ENCODE data around the gene SDC4.

Gene SDC4

DNA sequence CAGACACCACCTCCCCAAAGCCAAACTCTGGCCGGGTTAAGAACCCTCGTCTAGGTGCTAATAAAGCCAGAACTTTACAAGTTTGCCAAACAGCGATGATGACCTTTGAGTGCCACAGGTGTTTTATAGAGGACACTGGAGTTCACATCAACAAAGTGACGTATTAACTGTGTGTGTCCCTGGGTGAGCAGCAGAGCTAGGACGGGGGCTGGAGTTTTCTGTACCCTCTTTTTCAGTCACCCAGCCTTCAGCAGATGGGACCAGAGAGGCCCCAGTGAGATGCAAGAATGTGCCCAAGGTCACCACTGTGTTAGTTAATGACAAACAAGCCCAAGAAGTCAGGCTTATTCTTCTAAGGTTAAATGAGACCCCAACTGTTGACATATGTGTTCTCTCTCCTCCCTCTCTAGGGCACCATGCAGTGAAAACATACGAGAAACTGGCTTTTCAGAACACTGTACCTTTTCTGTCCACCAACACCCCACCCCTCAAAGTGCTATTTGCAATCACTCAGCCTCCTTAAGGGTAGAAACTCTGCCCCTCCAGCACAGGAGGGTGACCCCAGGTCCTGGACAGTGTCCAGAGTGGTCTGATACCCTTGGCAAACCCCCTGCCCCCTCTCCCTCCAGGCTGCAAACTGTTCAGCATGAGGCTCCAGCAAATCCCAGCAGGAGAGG, 5.2 kb downstream of the SDC4 start:
- no peak for DNase-seq

DNA sequence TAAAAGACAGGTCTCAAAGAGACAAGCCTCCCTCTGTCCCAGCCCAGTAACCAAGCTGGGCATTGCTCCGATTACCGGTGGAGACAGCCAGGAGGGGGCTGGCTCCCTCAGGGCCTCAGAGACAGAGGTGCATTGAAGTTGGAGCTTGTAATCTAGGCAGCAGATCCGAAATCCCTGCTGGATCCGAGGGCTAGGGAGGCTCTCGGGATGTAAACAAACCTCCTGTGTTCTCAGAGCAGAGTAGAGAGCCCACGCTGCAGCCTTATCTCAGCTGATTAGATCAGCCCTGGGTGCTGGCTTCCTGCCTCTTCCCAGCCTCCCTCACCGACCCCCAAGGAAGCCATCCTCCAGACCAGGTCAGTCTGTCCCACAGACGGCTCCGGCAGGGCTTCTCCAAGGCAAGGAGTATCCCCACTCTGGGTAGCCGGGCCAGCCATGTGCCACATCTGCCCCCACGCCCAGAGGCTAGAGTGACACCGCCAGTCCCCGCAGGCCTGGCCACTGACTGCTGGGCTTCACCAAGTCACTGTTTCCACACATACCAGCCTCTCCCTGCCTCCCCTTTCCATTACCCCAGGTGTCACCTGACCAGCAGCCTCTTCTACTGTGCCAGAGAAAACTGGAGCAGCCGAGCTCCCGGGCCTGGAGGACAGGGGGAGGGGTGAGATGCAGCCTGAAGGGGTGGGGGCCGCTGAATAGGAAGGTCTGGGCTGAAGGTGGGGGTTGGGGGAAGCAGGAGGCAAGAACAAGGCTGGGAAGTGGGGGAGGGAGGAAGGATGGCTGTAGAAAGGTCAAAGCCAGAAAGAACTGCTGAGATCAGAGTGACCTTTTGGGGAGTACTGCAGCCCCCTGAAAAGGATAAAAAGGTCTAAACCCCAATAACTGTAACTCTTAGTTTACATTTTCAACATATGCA, 6.0 kb downstream of the SDC4 start:
- no peak for DNase-seq

DNA sequence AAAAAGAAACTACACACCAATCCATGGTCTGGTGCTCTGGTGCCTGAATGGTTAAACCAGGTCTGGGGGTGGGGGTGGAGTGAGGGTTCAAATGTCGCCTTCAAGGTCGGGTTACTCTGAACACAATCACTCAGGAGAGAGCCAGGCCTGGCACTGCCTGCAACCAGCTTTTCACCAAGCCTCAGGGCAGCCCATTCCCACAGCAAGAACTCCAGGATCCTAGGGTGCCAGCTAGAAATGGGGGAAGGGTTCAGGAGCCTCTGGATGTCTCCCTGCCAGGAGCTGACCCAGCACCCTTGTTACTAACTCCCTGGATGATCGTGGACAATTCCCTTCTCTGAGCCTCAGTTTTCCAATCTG, 6.7 kb downstream of the SDC4 start:
- no peak for DNase-seq

DNA sequence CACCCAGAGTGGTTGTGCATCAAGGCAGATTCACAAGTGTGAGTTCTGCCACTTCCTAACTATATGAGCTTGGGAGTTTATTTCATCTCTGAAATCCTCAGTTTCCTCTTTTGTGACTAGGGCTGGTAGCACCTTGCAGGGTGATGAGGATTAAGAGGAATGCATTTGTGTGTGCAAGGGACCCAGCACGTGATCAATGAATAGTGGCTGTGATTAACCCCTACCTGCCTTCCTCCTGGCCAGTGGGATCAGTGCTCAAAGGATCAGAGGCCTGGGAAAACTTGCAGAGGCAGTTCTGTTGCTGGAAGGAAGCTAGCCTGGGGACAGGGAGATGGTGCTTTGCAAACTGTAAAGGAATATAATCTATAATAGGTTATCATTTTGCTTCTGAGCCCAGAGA, 7.3 kb downstream of the SDC4 start:
- no peak for DNase-seq

DNA sequence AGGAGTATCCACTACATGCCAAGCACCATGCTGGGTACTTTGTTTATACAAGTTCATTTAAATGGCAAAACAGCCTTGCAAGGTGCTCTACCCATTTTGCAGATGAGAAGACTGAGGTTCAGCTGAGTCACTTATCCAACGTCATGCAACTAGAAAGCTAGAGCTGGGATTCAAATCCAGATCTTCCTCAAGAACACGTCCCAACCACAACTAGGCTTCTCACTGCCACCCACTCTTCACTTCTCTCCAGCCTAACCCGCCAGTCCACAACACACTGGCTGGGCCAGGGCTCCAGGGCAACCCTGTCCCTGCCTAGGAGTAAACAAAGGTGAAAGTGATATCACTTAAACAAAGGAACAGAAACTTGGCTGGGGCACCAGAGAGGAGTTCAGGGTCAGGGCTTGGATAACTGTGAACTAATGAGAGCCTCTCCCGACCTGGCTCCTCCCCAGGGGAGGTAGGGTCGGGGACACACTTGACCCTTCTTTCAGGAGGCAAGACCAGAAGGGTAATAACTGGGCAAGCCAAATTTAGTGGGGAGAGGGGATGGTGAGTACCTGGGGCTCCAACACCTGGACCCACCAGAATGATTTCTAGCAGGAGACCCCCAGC, 7.9 kb downstream of the SDC4 start:
- no peak for DNase-seq

DNA sequence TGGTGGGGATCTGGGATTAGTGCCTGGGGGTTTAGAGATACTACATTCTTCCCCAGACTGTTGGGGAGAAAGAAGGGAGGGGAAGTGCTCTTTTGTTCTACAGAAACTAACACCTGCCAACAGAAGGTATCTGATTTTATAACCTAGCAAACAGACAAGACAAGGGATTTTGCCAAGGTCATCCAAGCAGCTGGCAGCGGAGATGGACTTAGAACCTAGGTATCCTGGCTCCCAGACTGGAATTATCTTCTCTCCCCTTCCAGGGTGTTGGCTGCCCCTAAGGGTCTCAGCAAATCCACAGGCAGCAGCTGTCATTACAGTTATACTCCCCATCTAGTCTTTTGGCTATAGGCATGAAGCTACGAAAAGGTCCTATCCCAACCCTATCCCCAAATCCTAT, 8.4 kb downstream of the SDC4 start:
- no peak for DNase-seq

DNA sequence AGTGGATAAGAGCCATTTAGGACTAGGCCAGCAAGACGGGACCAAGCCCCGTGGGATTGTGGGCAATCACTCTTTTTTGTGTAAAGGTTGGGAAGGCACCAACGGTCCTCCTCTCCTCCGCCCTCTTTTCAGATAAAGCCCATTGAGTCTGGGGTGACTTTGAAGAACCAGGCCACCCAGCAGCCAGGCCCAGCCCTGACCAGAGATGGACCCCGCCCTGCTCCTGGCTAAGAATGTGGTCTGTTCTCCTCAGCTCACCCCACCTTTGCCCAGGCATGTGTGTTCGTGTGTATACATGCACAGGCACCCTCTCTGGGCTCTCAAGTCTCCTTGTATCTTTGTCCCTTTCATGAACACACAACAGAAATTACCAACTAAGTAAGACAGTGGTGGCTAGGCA, 9.1 kb downstream of the SDC4 start:
- DNase-seq = no peak

DNA sequence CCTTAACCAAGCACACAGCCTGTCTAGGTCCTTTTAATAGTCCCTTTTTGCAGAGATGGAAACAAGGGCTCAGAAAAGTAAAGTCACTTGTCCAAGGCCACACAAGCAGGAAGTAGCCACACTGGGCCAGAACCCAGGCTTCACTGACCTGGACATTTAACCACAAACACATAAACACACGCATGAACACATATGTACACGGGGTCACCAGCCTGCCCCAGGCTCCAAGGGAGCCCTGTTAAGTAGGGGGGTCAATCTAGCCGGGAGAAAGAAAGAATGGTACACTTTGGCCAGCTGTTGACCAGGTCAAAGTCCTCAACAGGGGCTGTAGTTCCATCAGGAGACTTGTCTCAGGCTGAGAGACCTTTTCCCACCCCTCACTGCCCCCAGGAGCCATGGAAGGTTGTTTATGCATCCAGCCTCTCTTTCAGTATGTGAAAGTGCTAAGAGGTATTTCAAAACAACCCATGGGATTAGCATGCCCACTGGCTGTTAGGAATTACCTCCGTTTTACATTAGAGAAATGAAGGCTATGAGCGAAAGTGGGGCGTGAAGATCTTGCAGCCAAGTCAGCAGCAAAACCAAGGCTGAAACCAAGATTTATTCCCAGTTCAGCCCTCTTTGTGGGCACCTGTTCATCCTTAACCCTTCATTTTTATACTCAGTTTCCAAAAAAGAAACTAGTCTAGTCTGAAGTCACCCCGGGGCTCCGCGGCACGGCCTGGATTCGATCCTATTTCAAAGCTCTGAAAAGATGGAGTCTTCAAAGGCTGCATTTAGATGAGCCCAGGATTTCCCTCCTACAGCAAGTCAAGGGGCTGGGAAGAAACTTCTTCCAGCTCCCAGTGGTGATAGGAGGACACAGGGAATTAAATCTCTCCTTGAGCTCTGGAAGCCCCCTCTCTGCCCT, 9.8 kb downstream of the SDC4 start:
- DNase-seq = no peak

DNA sequence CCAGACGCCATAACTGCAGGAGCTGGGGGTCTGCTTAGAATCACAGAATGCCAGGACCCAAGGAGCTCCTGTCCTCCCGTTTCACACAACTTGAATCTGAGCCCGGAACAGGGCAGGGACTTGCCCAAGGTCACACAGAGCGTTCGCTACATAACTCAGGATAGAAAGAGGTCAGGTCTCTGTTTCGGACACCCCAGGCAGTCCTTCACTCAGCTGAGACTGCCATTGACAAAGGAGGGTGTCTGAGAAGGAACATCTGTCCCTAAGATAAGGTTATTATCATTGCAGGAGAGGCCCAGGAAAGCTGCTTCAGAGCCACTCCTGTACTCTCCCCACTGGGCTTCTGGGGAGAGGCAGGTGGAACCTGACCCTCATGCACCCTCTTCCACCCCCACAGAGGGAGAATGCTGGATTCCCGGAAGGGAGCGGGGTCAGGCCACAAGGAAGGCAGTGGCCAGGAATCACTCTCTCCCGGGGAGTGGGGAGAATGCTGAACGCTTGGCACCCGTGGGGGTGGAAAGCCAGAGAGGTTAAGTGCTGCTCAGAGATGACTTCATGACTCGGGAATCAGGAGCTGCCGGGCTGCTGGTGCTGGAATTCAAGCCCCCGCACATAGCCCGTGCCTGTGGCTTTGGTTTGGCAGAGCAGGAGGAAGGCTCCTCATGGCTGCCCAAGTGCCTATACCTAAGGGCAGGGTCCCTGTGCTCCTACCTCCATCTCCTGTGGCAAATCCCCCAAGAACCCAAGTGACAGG, 10.7 kb downstream of the SDC4 start:
- no peak for DNase-seq

DNA sequence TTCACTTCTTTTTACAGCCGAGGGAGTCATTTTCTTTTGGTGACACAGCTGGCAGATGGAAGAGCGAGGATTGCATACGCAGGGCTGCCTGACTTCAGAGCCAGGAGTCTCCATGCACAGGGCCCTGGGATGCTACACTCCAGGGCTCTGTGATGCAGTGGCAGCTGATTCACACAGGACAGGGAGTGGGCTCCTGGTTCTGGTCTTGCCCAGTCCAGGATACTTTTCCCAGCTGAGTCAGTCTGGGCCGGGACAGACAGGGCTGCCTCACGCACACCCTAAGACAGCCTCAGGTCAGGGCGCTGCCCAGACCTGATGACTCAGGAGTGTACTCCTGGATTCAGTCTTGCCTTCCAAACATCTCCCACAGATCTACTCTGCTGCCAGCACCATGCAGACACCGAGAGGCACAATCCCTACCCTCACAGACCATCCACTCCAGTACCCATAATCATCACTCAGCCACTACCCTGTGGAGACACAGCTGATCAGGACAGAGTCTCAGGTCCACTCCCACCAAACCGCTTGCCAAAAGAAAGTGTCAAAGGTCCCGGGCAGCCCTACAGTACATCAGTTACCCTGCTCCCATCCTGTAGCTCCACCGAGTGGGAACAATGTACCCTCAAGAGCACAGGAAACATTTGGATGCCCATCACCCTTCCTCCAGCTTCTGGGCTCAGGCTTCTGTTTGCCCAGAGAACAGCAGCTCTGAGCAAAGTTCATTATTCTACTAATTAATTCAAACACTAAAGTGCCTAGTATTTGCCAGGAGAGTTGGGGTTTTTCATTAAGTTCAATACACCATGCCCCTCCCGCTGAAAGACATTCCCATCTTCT, 11.5 kb downstream of the SDC4 start:
- DNase-seq = no peak

DNA sequence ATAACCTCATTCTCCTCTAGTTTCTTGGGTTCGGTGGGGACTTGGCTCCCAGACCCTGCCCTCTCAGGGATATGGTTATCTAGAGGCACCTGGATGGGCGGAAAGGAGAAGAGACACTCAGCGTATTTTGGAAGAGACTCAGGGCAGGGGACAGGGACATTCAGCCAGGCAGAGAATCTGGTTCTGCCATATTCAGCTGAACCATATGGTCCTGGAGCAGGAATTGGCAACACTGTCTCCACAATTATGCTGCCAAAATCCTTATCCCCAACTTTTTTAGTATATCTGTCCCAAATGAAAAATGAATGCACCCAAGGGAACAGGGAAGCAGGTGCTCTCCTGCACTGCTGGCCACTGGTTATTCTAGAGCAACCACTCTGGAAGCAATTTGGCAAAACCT, 17.7 kb downstream of the SDC4 start:
- DNase-seq = no peak

DNA sequence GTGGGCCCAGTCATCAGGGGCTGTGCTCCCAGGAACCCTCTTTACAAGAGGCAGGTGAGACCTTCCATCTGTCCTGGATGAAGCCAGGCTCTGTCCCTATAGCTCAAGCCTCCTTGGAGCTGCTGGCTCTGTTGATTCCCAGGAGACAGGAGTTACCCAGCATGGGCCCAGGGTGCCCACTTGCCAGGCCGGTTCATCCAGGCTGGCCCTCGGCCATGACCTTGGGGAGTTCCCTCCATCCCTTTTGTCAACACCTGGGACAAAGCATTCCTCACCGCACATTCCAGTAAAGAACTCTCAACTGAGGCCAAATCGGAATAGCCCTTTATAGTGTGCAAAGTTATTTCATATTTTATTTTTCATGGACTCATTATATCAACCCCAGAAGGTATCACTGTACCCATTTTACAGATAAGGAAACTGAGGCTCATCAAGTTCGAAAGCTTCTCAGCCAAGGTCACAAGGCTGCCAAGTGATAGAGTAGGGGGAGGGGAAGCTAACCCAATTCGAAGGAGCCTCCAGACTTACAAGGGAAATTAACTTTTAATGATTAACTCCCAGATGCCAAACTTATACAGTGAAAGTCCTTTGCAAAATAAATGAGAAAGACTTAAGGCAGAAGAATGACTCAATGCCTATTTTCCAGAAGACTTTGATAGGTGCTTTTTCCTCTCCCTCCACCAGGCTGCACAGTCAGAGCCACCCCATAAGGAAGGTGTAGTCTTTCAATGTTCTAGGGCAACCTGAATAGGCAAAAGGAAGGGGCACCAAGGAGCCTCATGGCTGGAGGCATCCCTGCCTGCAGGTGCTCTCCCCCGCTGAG, 18.5 kb downstream of the SDC4 start:
- no peak for DNase-seq

DNA sequence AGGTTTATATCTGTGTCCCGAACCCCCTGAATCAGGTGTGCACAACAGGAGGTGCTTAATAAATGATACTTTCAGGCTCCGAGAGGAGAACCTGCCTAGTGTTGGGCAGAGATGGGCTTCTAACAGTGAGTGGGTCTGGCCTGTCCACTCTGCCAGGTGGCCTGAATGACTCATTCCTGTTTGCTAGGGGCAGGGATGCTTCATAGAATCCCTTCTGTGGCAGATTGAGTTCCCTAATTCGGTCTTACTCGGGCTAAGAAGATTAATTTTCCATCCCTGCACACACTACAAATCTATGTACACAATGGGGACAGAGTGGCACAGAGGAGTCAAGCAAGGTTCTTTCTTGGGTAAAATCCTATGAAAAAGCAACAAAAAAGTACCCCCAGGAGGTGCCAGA, 19.8 kb downstream of the SDC4 start:
- no peak for DNase-seq

DNA sequence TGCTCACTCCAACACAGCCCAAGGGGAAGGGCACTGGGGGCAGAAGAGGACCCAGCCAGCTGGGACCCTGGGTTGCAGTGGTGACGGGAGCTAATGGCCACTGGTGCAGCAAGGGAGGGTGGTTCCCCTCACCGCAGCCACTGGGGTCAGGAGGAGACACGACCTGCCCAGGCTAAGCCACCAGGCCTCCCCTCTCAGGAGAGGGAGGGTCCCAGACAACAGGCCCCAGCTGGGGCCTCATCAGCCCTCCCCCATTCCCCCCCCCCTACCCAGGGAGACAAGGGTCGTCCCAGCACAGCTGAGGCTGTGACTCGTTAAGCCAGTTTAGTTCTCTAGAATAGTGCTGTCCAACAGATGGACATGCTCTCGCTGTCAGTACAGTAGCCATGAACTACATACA, 22.9 kb downstream of the SDC4 start:
- no peak for DNase-seq

DNA sequence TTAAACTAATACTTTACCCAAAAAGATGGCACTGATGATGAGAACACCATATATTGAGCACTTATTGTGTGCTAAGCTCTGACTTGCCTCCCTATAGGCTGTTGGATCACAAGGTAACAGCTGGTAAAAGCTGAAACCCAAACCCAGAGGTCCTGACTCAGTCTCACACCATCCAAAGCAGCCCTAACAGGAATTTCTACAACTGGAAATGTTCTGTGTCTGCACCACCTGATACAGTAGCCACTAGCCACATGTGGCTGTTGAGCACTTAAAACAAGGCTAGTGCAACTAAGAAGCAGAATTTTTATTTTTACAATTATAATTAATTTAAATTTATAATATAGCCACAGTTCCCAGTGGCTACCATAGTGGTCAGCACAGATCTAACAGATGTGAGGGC, 24.5 kb downstream of the SDC4 start:
- DNase-seq = no peak

DNA sequence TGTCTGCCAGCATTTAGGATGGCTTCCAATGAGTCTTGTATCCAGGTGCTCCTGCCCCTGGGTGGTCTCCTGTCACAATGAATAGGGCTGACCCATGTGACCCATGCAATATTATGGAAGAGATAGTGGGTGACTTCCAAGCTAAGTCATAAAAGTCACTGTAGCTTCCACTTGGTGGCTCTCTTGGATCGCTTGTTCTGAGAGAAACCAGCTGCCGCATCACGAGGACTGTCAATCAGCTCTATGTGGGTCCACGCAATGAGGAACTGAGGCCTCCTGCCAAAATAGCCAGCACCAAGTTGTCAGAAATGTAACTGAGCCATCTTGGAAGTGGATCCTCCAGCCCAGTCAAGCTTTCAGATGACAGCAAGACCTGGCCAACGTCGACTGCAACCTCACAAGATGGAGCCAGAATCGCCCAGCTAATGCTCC, 25.3 kb downstream of the SDC4 start:
- DNase-seq = peak; percentile 14

DNA sequence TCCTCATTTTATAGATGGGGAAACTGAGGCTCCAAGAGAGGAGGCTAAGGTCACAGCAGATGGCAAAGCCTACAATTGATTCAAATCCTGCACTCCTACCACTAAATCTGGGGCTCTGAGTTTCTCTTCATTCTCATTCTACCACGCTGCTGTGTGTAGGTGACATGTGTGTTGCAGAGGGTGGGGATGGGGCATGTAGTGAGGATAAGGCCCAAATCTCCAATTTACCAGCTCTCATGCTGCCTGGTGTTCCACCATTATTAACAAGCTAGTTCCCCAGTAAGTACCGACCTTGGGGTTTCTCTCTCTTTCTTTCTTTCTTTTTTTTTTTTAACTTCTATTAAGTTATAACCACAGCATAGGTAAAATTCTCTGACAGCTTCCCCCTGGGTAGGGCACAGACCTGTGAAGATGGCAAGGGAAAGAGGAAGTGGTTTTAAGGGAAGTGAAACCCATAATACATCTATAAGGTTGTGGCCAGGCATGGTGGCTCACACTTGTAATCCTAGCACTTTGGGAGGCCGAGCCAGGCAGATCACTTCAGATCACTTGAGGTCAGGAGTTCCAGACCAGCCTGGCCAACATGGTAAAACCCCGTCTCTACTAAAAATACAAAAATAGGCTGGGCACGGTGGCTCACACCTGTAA, 27.2 kb downstream of the SDC4 start:
- peak; percentile 33 for DNase-seq

DNA sequence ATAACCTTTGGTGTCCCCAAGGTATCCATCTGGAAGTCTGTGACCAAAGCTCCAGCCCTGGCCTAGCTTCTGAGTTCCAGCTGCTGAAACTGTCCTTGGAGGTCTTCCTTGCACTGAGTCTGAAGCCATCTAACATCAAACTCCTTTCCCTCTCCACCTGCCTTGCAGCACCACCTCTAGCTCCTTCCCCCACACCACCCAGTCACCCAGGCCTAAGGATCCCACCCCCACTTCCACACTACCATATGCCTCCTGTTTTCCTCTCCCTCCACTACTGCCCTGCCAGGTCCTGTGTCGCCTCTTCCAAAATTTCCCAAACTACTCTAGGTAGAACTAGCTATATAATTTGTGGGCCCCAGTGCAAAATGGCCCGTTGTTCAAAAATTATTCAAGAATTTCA, 29.3 kb downstream of the SDC4 start:
- no peak for DNase-seq

DNA sequence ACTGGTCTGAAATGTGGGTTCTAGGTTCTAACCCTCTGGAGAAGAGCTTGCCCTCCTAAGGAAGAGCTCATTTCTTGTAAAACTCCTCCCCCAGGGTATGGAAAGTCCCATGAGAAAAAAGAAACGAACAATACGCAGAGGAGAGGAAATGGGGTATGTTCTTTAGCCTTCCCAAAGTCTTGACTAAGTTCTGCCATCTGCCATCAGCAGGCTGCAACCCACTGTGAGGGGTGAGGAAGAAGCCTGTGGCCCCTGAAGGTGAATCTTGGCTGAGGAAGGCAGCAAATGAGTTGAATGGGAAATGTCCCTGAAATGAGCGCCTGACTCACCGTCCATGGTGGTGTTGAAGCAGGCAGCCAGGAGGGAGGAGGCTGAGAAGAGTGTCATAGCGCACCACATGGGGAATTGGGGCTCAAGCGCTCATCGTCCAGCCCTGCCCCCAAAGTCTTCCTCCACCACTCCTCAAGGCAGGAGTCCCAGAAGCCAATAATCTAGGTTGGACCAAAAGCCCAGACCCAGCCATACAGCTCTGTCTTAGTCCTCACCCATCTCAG, 29.8 kb downstream of the SDC4 start:
- DNase-seq = no peak

DNA sequence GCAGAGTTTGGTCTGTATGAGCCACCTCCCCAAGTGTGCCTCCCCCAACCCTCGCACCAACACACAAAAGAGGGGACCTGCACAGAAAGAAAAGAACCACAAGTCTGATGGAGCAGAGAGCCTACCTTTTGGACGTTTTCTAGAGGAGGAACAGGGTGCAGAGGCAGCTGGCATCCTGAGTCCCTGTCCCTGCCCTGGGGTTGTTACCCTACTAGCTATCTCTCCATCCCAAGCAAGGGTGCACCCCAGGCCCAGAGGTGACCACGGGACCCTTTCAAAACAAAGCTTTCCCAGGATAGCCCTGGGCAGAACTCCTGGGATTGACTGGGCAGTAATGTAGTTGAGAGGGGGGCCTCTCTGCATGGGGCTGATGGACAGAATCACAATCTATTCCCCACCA, 30.4 kb downstream of the SDC4 start:
- no peak for DNase-seq

Data from CD4-positive, alpha-beta T cell treated with Interleukin-10 for 1 hour (primary cell).